NCI-H2029 (cell line): ENCODE measurements around the gene CPED1.
"Not testable (repeated sequence)": the region's sequence is repeated elsewhere in the genome, so short reads cannot be mapped to it uniquely, and the experiment has no call there.

ENCODE experiments used
- DNase-seq: peaks from one replicate; lab custom pipeline; 2025; lab: John Stamatoyannopoulos, UW

Gene CPED1

DNA sequence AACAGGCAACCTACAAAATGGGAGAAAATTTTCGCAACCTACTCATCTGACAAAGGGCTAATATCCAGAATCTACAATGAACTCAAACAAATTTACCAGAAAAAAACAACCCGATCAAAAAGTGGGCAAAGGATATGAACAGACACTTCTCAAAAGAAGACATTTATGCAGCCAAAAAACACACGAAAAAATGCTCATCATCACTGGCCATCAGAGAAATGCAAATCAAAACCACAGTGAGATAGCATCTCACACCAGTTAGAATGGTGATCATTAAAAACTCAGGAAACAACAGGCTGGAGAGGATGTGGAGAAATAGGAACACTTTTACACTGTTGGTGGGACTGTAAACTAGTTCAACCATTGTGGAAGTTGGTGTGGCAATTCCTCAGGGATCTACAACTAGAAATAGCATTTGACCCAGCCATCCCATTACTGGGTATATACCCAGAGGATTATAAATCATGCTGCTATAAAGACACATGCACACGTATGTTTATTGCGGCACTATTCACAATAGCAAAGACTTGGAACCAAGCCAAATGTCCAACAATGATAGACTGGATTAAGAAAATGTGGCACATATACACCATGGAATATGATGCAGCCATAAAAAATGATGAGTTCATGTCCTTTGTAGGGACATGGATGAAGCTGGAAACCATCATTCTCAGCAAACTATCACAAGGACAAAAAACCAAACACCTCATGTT is 264.2 kb downstream of the CPED1 start:
- DNase-seq = not testable (repeated sequence)

DNA sequence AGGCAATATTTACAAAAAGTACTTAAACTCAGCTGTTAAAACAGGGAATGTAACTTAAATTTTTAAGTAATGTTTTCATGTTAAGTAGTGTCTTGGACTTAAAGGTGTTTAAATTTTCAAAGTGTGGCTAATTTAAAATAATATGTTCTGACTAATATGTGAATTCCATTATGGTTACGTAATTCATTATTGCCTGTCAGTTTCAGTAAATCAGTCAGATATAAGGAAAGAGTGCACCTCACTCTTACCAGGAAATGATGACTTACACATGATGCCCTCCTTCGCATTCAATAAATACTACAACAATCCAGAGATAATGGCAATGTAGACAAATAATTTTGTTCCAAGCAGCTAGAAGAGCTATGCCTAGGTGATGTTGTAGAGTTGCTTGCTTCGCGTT is 271.3 kb downstream of the CPED1 start:
- DNase-seq = peak; percentile 3

DNA sequence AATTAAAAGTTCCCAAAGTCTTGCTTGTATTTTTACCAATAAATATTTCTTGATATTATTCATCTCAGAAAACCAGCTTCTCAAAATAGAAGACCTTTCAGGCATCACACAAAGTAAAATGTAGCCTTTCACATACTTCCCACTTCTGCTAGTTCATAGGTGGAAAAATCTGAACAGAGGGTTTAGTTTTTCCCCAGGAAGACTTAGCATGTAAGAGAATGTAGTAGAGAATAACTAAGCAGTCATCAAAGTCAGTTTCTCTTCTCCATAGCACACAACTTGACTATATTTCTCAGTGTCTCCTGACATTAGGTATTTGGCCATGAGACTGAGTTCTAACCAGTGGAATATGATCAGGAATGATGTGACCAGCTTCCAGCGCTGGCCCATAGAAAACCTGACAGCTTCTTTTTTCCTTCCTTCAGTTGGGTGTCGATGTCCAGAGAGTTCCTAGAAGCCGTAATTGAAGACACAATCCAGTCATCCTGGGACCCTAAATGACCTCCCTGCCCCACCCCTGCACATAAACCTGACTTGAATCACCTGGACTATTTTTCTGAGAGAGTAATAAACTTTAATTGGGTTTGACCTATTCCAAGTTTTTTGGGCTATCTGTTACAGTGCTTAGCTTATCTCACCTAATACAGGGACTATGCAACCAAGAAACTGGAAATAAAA is 272.8 kb downstream of the CPED1 start:
- DNase-seq = no peak

DNA sequence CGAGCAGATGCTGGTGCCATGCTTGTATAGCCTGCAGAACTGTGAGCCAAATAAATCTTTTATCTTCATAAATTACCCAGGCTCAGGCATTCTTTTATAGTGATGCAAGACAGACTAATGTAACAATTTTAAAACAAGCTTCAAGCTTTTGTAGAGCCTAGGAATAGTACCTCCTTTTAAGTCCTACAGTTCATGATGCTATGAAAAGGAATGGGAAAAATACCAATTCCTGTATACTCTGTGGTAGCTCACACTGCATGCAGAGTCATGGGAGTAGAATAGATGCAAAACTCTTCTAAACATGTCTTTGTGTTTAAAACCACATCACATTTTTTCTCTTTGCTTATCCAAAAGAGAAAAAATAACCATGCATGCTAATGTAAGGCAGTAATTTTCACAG is 273.7 kb downstream of the CPED1 start:
- no peak for DNase-seq

DNA sequence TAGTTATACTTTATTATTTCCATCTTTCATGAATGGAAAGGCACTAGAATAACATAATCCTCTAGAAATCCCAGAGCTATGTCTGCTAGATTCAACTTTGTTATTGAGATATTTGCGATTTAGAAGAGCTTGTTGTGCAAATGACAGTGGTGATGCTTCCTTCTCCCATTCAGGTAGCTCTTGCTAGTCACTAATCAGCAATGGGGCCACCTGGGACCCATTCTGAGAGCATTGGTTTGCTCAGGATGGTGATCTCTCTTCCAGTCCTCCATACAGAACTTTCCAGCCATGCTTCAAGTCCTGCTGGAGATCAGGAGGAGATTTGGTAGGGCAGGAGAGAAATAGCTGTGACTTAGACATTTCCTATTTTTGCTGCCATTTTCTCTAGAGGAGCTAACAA is 274.5 kb downstream of the CPED1 start:
- no peak for DNase-seq

DNA sequence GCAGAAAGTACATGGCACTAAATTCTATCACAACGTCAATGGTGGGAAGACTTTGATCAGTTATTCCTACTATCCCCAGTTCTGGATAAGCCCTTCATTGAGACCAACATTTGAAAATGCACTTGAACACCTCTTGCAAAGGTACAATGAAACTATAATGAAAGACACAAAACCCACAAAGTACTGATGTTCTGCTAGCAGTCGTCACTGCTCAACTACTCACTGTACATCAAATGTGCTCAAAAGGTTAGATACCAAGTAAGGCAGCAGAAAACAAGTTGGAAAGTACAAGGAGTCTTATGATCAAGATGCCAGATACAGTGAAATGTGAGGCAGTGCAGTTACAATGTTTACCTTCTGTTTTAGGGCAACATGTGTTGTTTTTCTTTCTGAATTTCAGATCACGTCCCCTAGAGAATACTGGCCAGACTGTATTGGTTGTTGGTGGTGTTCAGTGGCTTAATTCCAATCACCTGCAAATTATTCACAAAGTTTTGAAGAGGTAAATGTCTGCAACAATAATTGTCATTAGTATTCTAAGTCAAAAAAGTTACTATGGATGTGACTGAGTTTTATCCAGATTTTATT is 277.9 kb downstream of the CPED1 start:
- no peak for DNase-seq

DNA sequence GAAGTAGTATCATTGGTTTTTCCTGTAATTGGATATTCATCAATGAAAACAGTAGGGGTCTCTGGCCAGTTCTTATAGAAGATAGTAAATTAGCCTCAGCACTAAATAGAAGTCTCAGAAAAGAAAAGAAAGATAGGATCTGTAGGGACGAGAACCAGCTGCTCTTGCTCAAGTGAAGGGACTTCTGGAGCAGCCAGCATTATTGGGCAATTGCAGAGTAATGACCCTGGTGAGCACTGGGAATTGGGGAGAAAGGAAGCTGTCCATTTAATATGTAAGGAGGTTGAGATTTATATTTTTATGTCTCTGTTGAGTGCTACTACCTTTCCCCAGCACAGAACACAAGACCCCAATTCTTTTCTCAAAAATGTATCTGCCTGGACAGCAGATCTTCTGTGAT is 279.1 kb downstream of the CPED1 start:
- DNase-seq = no peak

DNA sequence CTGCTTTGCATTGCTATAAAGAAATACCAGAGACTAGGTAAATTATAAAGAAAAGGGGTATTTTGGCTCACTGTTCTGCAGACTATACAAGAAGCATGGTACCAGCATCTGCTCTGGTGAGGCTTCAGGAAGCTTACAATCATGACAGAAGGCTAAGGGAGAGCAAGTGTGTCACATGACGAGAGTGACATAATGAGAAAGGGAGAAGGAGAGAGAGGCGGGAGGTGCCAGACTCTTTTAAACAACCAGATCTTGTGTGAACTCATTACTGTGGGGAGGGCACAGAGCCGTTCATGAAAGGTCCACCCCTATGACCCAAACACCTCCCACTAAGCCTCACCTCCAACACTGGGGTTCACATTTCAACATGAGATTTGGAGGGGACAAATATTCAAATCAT is 281.3 kb downstream of the CPED1 start:
- no peak for DNase-seq

DNA sequence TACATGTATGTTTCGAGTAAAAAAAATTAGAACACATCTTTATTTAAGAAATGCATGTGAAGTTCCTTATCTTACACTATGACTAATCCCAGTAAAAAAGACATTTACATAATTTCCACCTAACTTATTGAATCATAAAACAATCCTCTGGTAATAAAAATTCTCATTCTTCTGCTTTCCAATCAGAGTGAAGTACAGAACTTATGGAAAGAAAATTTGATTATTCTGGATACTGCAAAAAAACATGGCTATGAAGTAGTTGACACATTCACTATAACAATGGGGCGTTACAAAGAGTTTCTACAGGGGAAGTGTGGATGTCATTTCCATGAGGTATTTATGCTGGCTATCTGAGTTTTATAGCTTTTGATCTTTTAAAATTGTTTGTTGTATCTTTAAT is 282.6 kb downstream of the CPED1 start:
- DNase-seq = no peak

DNA sequence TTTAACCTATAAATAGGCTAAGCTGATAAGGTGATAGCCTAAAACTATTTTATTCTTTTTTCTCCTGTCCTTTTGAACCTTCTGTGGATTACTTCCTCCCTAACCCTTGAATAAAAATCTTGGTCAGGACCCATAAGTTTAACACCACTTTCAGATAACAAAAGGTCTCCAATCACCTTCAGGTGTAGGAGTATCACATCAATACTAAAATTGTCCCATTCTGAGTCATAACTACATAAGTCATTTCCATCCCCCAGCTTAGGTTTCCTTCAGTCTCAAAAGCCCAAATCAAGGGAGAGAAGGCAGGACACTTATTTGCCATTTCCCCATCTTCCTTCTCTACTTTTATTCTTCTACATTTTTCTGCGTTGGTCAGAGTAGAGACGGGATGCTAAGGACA is 283.4 kb downstream of the CPED1 start:
- no peak for DNase-seq

DNA sequence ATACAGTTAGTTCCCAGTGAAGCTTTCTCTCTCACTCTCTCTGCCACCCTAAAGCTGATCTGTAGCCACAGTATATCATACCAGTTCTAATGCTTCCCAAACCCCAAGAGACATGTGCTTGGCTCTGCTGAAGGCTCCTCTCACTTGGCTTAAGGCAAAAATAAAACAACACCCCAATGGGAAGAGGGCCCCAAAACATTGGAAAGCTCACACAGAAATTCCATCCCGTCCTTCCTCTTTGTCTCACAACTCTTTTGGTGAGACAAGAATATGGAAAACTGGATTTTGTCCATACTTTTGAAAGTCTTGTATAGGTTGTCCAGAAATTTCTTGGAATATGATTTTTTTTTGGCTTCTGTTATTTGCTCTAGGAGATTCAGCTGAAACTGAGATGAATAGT is 284.2 kb downstream of the CPED1 start:
- DNase-seq = no peak

DNA sequence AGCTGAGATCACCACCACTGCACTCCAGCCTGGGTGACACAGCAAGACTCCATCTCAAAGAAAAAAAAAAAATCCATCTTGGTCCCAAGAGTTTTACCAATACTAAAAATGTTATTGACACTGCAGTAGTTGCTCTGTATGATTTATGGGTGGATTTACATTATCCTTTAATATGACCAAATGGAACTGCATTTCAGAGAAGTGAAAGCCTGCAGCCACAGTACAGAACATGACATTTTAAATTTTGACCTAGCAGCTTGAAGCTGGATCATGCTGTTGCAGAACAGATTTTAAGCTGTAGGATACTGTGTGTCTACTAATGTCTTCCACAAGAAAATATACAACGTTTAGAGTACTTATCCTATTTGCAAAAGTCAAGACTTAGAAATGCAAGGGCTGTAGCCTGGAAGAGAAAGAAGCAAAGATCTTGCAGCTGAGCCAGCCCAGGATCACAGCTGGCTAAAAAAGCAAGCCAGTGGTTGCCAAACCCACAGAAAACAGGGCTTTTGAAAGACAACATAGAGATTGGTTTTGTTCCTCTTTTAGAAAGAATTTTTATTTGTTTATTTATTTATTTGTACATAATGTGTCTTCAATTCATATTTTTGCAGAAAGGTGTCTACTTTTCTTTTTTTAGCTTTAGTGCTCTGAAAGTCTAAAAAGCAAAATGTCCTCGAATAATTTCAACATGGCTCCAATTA is 285.1 kb downstream of the CPED1 start:
- DNase-seq = no peak

DNA sequence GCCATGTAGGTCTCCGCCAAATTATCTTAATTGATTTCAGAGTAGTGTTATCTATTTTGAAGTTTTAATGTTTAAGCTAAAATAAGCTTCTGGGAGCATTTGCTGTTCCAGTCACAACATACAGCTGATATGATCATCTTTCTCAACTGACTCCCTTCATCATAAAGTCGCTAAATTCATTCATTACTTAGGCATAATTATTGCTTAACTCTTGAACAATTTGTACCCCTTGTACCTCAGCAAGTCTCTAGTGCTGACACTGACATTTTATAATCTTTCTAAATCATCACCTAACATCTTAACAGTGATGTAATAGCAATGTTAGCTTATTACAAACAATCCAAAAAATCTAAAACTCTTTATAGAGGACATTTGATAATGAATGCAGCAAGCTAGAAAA is 286.0 kb downstream of the CPED1 start:
- DNase-seq = no peak

DNA sequence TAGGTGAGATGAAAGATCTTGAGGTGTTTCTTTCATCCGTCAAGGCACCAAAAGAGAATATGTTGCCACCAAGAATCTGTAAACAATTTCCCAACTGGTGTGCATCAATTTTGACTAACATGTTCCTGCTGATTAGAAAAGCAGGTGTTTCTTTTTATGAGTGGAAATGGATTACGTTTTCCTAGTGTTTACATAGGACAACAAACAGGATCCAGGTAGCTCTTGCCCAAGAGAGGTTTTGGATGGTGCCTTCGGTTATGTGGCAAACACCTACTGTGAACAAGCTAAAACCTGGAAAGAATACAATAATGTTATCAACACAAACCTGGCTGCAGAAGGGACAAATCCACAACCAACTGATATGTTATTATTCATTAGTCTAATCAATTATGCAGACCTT is 286.7 kb downstream of the CPED1 start:
- peak; percentile 71 for DNase-seq

DNA sequence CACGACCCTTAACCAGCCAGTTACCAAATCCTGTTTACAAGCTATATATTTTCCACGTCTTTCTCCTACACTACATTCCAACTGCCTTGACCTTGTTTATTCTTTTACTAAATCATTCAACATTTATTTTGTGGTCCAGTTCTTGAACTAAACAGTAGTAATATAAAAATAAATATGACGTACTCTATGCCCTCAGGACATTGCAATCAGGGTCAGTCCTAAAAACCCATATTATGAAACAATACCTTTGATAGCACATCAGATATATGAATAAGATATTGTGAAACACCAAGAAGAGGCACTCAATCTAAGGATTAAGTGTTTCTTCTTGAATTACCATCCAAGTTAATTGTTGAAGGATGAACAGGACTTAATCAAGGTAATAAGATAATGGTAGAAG is 287.8 kb downstream of the CPED1 start:
- DNase-seq = no peak

DNA sequence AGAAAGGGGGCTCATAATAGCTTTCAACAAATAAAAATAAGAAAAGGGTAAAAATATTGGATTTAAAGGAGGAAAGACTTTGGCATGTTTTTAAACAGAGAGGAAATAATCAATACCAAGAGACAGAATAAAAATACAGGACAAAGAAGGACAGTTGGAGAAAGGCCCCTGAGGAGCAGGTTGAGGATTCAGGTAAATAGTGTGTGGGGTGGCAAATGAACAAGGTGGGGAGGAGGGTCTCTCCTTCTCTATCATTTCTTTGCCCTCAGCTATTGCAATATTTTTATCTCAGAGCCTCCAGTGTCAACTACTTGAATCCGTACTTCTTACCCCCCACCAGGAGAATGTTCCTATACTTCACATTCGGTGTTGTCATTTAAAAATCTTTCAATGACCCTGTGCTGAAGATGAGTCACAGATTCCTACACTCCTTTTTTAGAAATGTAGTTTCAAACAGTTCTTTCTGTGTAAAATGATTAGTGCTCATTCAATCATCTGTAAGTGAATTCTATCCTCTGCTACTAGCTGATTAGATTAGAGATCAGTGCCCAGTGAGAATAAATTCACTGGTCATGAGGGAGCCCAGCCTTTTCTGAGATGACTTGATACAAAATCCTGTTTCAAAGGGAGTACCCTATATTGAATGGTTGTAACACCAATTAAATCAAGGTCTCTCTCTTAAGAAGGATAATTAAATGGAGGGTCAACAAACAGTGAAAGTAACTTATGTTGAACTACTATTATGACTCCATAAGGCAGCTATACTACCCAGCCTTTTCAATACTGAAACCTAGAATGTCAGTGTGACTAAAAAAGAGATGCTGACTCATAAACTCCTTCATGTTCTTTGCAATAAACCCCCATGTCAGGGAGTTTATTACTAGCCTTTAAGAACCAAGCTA is 289.9 kb downstream of the CPED1 start:
- DNase-seq = no peak

DNA sequence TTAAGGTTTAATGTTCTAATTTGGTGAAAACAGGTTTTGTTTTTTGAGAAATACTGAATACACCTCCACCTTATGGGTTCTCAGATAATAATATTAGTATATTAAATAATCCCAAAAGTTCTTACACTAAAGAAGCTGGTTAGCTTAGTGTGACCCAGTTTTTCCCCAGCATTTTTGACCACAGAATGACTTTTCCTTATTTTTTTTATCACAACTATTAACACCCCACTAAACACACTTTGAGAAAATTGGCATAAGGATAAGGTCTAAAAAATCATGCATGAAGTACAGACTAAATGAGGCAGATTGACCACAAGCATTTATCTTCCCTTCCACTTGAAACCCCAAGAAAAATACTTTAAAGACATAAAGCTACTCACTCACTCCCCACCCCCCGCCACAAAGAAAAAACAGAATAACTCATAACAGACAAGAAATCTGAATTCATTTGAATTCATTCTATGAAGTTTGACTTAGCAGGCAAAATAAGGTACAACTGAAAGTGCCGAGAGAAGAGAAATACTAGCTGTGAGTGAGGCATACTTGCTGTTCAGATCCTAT is 290.6 kb downstream of the CPED1 start:
- DNase-seq = no peak

DNA sequence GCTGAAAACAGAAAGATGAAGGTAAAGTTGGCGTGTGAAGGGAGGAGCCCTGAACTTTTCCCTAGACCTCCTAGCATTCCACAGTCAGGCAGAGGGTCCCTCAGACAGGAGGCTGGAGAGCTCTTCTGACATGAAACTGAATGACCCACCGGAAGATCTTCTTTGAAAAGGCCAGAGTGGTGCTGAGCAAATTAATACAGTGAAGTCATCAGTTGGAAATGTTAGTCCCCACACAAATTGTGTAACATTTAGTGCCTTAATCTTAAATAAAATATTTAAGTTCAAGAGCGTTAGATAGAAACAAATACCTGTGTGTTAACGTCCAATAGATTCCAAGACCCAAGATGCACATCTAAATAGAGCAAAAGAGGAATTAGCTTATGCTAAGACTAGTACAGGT is 291.3 kb downstream of the CPED1 start:
- DNase-seq = no peak

DNA sequence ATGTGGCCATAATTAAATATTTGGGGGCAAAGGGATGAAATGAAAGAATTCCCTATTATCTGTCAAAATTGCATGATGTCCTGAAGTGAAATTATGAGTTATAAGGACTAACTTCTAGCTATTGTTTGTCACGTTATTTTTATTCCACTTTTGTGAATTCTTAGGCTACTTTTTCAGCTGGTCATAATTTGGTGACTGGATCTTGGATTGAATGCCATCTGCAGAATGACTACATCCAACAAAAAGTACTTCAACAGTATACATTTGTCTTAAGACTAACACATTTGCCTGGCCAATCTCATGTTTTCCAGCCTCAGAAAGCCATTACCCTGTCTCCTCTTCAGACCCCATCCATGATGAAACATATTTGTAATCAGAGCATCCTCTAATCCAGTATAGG is 292.1 kb downstream of the CPED1 start:
- DNase-seq = no peak

DNA sequence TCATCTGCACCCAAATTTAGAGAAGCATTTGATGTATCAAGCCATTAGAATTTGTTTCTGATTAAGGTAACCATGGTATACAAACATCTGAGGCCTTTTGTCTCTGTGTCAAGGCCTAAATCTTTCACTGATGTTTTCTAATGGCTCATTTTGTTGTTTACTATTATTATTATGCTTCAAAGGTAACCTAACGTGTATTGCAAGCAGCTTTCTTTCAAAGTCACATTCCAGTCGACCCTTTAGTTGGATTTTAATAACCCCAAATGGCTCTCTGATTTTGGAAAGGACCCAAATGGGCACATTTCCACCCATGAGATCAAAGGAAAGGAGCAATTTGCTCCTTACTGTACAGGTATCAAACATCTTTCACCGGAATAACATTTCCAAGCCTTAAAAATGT is 293.6 kb downstream of the CPED1 start:
- DNase-seq = no peak

DNA sequence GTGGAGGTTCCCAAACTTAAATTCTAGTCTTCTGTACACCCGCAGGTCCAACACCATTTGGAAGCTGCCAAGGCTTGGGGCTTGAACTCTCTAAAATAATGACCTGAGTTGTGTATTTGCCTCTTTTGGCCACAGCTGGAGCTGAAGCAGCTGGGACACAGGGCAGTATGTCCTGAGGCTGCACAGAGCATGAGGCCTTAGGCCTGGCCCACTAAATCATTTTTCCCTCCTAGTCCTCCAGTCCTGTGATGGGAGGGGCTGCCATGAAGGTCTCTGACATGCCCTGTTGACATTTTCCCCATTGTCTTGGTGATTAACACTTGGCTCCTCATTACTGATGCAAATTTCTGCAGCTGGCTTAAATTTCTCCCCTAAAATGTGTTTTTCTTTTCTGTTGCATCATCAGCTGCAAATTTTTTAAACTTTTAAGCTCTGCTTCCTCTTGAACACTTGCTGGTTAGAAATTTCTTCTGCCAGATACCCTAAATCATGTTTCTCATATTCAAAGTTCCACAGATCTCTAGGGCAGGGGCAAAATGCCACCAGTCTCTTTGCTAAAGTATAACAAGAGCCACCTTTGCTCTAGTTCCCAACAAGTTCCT is 296.7 kb downstream of the CPED1 start:
- DNase-seq = no peak
